Inflammatory macrophage (primary cell): Measurements from ENCODE around the gene ERG.

Experiments
- DNase-seq, 2 donors: peaks; one replicate each; pipeline ENCODE4 v3.0.0-alpha.2; 2020 to 2022

The ERG gene

GRCh38 chr21:38472412-38473108 is 25.7 kb downstream of the ERG start:
- peak; percentile 21 to 28 for DNase-seq

- no peak for DNase-seq
These were observed 26.5 kb downstream of the ERG start for GRCh38 chr21:38471766-38472165.

- DNase-seq, result no peak
These were observed 27.5 kb downstream of the ERG start for GRCh38 chr21:38470755-38471154.

GRCh38 chr21:38469642-38470041 is 28.6 kb downstream of the ERG start:
- no peak for DNase-seq

- no peak for DNase-seq
These were observed 29.3 kb downstream of the ERG start for GRCh38 chr21:38468989-38469388.

GRCh38 chr21:38467911-38468310 is 30.4 kb downstream of the ERG start:
- DNase-seq, result no peak

- peak; percentile 58 to 61 for DNase-seq
These were observed 30.9 kb downstream of the ERG start for GRCh38 chr21:38467374-38467773.

GRCh38 chr21:38460171-38460742 is 38.0 kb downstream of the ERG start:
- peak; percentile 53 to 75 for DNase-seq

GRCh38 chr21:38459490-38459889 is 38.8 kb downstream of the ERG start:
- DNase-seq, result no peak

- DNase-seq, result no peak
These were observed 42.9 kb downstream of the ERG start for GRCh38 chr21:38455403-38455802.

GRCh38 chr21:38454702-38455101 is 43.6 kb downstream of the ERG start:
- no peak for DNase-seq

- DNase-seq, result no peak
These were observed 44.1 kb downstream of the ERG start for GRCh38 chr21:38454161-38454560.

- DNase-seq, result peak in 1 of 2 donors; percentile 26
These were observed 49.4 kb downstream of the ERG start for GRCh38 chr21:38448671-38449385.

GRCh38 chr21:38447611-38448010 is 50.7 kb downstream of the ERG start:
- DNase-seq, result no peak

- DNase-seq, result no peak
These were observed 53.6 kb downstream of the ERG start for GRCh38 chr21:38444691-38445090.

GRCh38 chr21:38443110-38443509 is 55.2 kb downstream of the ERG start:
- no peak for DNase-seq

- DNase-seq, result no peak
These were observed 57.1 kb downstream of the ERG start for GRCh38 chr21:38441153-38441552.

GRCh38 chr21:38440746-38441145 is 57.5 kb downstream of the ERG start:
- peak in 1 of 2 donors; percentile 21 for DNase-seq

- DNase-seq, result peak; percentile 25 to 28
These were observed 58.3 kb downstream of the ERG start for GRCh38 chr21:38439957-38440356.

- DNase-seq, result no peak
These were observed 58.9 kb downstream of the ERG start for GRCh38 chr21:38439426-38439825.

- DNase-seq, result peak; percentile 25 to 44
These were observed 59.8 kb downstream of the ERG start for GRCh38 chr21:38438462-38438893.

GRCh38 chr21:38436341-38436740 is 61.9 kb downstream of the ERG start:
- DNase-seq, result no peak

- no peak for DNase-seq
These were observed 63.3 kb downstream of the ERG start for GRCh38 chr21:38434913-38435533.
